Measurements from ENCODE around the gene CAMK2A. TPM values are rescaled to one million over a fixed set of nuclear protein-coding genes. Genes with fewer than 3 reads are reported as not detected.

CAMK2A gene
- total RNA-seq, 1 experiment from 2014 or later: not detected

GRCh38 chr5:150321211-150321610 is 31.6 kb upstream of the CAMK2A start:
- BruUV-seq (replicated peaks): no TSS peak
- H3K4me1 Mint-ChIP-seq (ENCODE audit: low read depth, unreplicated experiment): peaks cover 7% of the 10 kb centered on the region
- TF ChIP-seq, protein P1, sequence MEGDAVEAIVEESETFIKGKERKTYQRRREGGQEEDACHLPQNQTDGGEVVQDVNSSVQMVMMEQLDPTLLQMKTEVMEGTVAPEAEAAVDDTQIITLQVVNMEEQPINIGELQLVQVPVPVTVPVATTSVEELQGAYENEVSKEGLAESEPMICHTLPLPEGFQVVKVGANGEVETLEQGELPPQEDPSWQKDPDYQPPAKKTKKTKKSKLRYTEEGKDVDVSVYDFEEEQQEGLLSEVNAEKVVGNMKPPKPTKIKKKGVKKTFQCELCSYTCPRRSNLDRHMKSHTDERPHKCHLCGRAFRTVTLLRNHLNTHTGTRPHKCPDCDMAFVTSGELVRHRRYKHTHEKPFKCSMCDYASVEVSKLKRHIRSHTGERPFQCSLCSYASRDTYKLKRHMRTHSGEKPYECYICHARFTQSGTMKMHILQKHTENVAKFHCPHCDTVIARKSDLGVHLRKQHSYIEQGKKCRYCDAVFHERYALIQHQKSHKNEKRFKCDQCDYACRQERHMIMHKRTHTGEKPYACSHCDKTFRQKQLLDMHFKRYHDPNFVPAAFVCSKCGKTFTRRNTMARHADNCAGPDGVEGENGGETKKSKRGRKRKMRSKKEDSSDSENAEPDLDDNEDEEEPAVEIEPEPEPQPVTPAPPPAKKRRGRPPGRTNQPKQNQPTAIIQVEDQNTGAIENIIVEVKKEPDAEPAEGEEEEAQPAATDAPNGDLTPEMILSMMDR (IDR thresholded peaks at IDR 0.05; ENCODE audit: insufficient read depth in 1 of 2, low read depth in 1 of 2, low read length in 1 of 2, severe bottlenecking in 1 of 2, unreplicated experiment in 1 of 2): no peak
- no peaks in the 10 kb centered on the region for H3K27me3 ChIP-seq (replicated peaks; ENCODE audit: control insufficient read depth, insufficient read depth, low read length)
- H3K4me1 ChIP-seq: peaks cover 15% of the 10 kb centered on the region; the same call in 1 of the 2 replicates
- H3K4me3 Mint-ChIP-seq (ENCODE audit: unreplicated experiment): no peak overlapping the region
- no peaks in the 10 kb centered on the region for H3K36me3 ChIP-seq (ENCODE audit: control insufficient read depth, insufficient read depth, low read length)
- CTCF ChIA-PET: interaction anchor here (0.5 kb wide), 1 partner anchor 94 kb away, joined by 6 read pairs; no protein-coding TSS in a partner anchor
- H3K36me3 Mint-ChIP-seq (ENCODE audit: insufficient read depth, unreplicated experiment): peaks cover 5% of the 10 kb centered on the region
- no peak for DNase-seq
- H3K9me3 Mint-ChIP-seq (ENCODE audit: unreplicated experiment): no peaks in the 10 kb centered on the region
- intact Hi-C loops (cut with micrococcal nuclease; ENCODE audit: unreplicated experiment): no loop called here
- H3K27ac Mint-ChIP-seq (ENCODE audit: unreplicated experiment): no peak overlapping the region
- POLR2A ChIA-PET: interaction anchor here (0.6 kb wide), 1 partner anchor 44 kb away, joined by 3 read pairs; no protein-coding TSS in a partner anchor
- H3K9me3 ChIP-seq: no peaks in the 10 kb centered on the region; the same call in 1 of the 2 replicates
- H3K27me3 Mint-ChIP-seq (ENCODE audit: insufficient read depth, unreplicated experiment): no peaks in the 10 kb centered on the region
- H3K4me3 ChIP-seq (ENCODE audit: low read depth, low read length): no peak overlapping the region

DNA sequence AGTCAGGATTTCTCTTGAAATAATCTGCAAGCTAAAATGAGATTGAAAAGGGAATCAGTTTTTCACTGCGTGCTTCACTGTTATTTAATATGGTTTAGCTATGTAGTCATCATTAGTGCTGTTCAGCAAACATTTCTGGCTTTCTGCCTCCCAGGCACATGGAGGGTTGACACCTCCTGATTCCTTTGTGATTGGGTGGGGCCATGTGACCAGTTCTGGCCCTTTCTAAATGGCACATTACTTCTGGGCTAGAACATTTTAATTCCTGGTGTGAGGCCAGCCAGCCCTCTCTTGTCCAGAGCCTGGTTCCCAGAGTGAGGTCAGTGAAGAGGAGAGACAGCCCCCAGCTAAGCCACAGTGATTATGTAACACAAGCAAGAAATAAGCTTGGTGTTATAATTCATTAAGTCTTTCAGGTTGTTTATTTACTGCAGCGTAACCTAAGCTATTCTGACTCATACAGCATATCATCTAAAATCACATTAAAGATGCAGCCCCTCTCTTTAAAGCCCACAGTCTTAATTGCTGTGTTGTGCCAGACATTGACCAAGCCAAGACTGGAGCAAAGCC is 30.6 kb upstream of the CAMK2A start:
- no peak for DNase-seq
- H3K27ac Mint-ChIP-seq (ENCODE audit: unreplicated experiment): no peak overlapping the region
- H3K9me3 ChIP-seq: no peaks in the 10 kb centered on the region; the same call in 1 of the 2 replicates
- no peaks in the 10 kb centered on the region for H3K27me3 ChIP-seq (replicated peaks; ENCODE audit: control insufficient read depth, insufficient read depth, low read length)
- POLR2A ChIA-PET: no interaction called here
- H3K9me3 Mint-ChIP-seq (ENCODE audit: unreplicated experiment): no peaks in the 10 kb centered on the region
- peaks cover 15% of the 10 kb centered on the region; the same call in 1 of the 2 replicates for H3K4me1 ChIP-seq
- H3K36me3 ChIP-seq (ENCODE audit: control insufficient read depth, insufficient read depth, low read length): no peaks in the 10 kb centered on the region
- intact Hi-C loops (cut with micrococcal nuclease; ENCODE audit: unreplicated experiment): no loop called here
- TF ChIP-seq, protein P1 (IDR thresholded peaks at IDR 0.05; ENCODE audit: insufficient read depth in 1 of 2, low read depth in 1 of 2, low read length in 1 of 2, severe bottlenecking in 1 of 2, unreplicated experiment in 1 of 2): no peak
- H3K27me3 Mint-ChIP-seq (ENCODE audit: insufficient read depth, unreplicated experiment): no peaks in the 10 kb centered on the region
- H3K4me3 Mint-ChIP-seq (ENCODE audit: unreplicated experiment): no peak overlapping the region
- H3K36me3 Mint-ChIP-seq (ENCODE audit: insufficient read depth, unreplicated experiment): peaks cover 2% of the 10 kb centered on the region
- no peak overlapping the region for H3K4me3 ChIP-seq (ENCODE audit: low read depth, low read length)
- CTCF ChIA-PET: no interaction called here
- no TSS peak for BruUV-seq (replicated peaks)
- peaks cover 7% of the 10 kb centered on the region for H3K4me1 Mint-ChIP-seq (ENCODE audit: low read depth, unreplicated experiment)

- intact Hi-C loops (cut with micrococcal nuclease; ENCODE audit: unreplicated experiment): no loop called here
- Mint-ChIP-seq H3K27ac (ENCODE audit: unreplicated experiment) (no peak overlapping the region), H3K4me3 (ENCODE audit: unreplicated experiment) (no peak overlapping the region), H3K36me3 (ENCODE audit: insufficient read depth, unreplicated experiment) (no peaks in the 10 kb centered on the region), H3K27me3 (ENCODE audit: insufficient read depth, unreplicated experiment) (no peaks in the 10 kb centered on the region), H3K9me3 (ENCODE audit: unreplicated experiment) (no peaks in the 10 kb centered on the region), H3K4me1 (ENCODE audit: low read depth, unreplicated experiment) (peaks cover 7% of the 10 kb centered on the region)
- DNase-seq: no peak
- H3K4me3 ChIP-seq (ENCODE audit: low read depth, low read length): no peak overlapping the region
- no TSS peak for BruUV-seq (replicated peaks)
- no peaks in the 10 kb centered on the region; the same call in 1 of the 2 replicates for H3K9me3 ChIP-seq
- no peaks in the 10 kb centered on the region for H3K27me3 ChIP-seq (replicated peaks; ENCODE audit: control insufficient read depth, insufficient read depth, low read length)
- ChIA-PET POLR2A (no interaction called here), CTCF (interaction anchor here (0.9 kb wide), 1 partner anchor 32 kb away, joined by 3 read pairs; no protein-coding TSS in a partner anchor)
- H3K36me3 ChIP-seq (ENCODE audit: control insufficient read depth, insufficient read depth, low read length): no peaks in the 10 kb centered on the region
- H3K4me1 ChIP-seq: peaks cover 15% of the 10 kb centered on the region; the same call in 1 of the 2 replicates
- TF ChIP-seq, protein P1 (IDR thresholded peaks at IDR 0.05; ENCODE audit: insufficient read depth in 1 of 2, low read depth in 1 of 2, low read length in 1 of 2, severe bottlenecking in 1 of 2, unreplicated experiment in 1 of 2): no peak
Measured at GRCh38 chr5:150319484-150319790, 29.9 kb upstream of the CAMK2A start.
